Measurements from ENCODE around the gene FUT1.

DNA sequence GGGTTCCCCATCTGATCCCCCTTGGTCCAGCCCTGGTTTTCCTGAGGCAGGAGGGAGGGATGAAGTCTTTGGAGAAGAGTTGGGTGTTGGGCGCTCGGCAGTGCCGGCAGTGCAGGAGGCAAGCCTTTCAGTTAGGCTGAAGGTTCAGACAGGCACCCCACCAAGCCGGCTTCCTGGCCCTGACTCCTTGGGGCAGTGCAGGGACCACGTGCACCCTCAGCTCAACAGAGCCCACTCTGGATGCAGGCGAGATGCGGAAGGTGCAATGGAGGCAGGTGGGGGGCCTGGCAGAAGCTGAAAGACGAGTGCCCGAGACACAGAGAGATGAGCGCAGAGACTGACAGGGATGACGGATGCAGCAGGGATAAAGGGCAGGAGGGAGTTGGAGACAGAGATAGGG is 44.0 kb downstream of the FUT1 start:
- TF ChIP-seq CTCF (IDR thresholded peaks at IDR 0.05) = no peak
- TF ChIP-seq EZH2 (IDR thresholded peaks at IDR 0.05; ENCODE audit: borderline replicate concordance, insufficient read depth, low read depth, low read length, poor library complexity, severe bottlenecking) = no peak
